Right lobe of liver (tissue), 6 donors: Measurements from ENCODE around the gene CELF2. TPM values are rescaled to one million over a fixed set of nuclear protein-coding genes. Genes with fewer than 3 reads are reported as not detected.

Source experiments
- ATAC-seq, 4 donors: fragments of 200-7000 bp; cut with Tn5 transposase; one replicate each; pipeline ENCODE4 v1.9.1; 2020; ENCODE audit warnings: mild to moderate bottlenecking in 4 of 4, moderate library complexity in 4 of 4
- DNase-seq, 3 donors: peaks; one replicate each; pipeline ENCODE4 v3.0.0-alpha.2; 2020
- H3K27ac ChIP-seq, 3 donors: fragments of 200-600 bp; one replicate each; pipeline ENCODE4 v1.8.0; 2022
- H3K27me3 ChIP-seq, 2 donors: fragments of 200-600 bp; one replicate each; pipeline ENCODE4 v1.8.0; 2022
- H3K36me3 ChIP-seq, 4 donors: fragments of 200-600 bp; sonication (generic) in 1 of 4; one replicate each; pipeline versions ENCODE4 v1.5.1 to v1.8.0; 2017 to 2022; ENCODE audit warnings: control low read depth in 1 of 4
- H3K4me1 ChIP-seq, 4 donors: fragments of 200-600 bp; sonication (generic) in 1 of 4; one replicate each; pipeline versions ENCODE4 v1.5.1 to v1.8.0; 2017 to 2022; ENCODE audit warnings: control low read depth in 1 of 4
- H3K4me3 ChIP-seq, 3 donors: fragments of 200-600 bp; one replicate each; pipeline ENCODE4 v1.8.0; 2022
- H3K9me3 ChIP-seq, 4 donors: fragments of 200-600 bp; sonication (generic) in 1 of 4; one replicate each; pipeline versions ENCODE4 v1.5.1 to v1.8.0; 2017 to 2022; ENCODE audit warnings: control low read depth in 1 of 4
- POLR2A ChIP-seq: fragments of 450-650 bp; IDR thresholded peaks from one replicate; pipeline ENCODE4 v1.6.1; 2017; ENCODE audit warnings: antibody characterized with exemption, mild to moderate bottlenecking
- WGBS: methylation state at CpG from one replicate; pipeline ENCODE4 v1.1.6; 2018; ENCODE audit warnings: low coverage, low lambda C conversion rate; ENCODE audit not compliant: insufficient coverage; ENCODE audit errors: missing lambda C conversion rate; 5-methylcytosine and 5-hydroxymethylcytosine counted together
- intact Hi-C, 2 donors: fragments of 100-400 bp; cut with DNase I; formaldehyde crosslinking; loops; one replicate each; pipeline versions ENCODE4 v1.11.2 to v1.14.1; 2022
- total RNA-seq, 6 experiments: library from RNA; depleted of rRNA in 2 of 6; stranded (reverse); fragments of >200 nt in 2 of 6; fragmentation: NEBNext Ultra II Directional in 3 of 6; extraction: Animal tissue kit (Norgen Biotek cat#: 25700) in 3 of 6; gene quantifications; one replicate each; pipeline versions ENCODE4 v1.1.0 to v1.2.4, GENCODE V29; 2016 to 2023
- TF ChIP-seq, protein P1 (sequence below), 4 donors: fragments of 200-600 bp in 3 of 4; fragments of 450-650 bp in 1 of 4; IDR thresholded peaks; one replicate each; pipeline versions ENCODE4 v1.5.1 to v1.8.0; 2016 to 2022; ENCODE audit warnings: antibody characterized with exemption in 4 of 4, mild to moderate bottlenecking in 2 of 4
- donor health status: DM: no; HTN: yes; CAD: no.
- donor health status: DM: no; HTN: no; CAD: no.
- donor health status: DM: no; HTN: no; CAD: no.
- donor health status: DM: no; HTN: yes; CAD: no.
- donor health status: DM: no; HTN: yes; CAD: no.

The CELF2 gene
- total RNA-seq, 6 experiments from 2014 or later: 2.4 to 6.2 (median 3.7) TPM

DNA sequence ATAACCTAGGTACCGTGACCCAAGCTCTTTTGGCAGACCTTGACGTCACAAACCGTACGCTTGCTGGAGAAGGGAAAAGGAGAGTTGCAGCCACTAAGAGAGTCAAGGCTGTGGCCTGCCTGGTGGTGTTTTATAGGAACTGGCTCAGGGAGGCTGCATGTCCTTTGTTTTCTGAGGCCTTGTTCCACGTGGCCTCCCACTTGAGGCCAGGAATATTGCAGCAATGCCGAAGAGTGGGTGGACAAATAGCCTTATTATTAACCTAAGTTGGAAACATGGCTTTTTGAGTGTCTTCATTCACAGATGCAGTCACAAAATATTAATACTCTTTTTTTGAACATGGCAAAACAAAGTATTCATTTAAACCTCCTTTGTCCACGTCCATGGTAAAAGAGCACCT lies 178.0 kb downstream of the CELF2 start:
- TF ChIP-seq, protein P1, sequence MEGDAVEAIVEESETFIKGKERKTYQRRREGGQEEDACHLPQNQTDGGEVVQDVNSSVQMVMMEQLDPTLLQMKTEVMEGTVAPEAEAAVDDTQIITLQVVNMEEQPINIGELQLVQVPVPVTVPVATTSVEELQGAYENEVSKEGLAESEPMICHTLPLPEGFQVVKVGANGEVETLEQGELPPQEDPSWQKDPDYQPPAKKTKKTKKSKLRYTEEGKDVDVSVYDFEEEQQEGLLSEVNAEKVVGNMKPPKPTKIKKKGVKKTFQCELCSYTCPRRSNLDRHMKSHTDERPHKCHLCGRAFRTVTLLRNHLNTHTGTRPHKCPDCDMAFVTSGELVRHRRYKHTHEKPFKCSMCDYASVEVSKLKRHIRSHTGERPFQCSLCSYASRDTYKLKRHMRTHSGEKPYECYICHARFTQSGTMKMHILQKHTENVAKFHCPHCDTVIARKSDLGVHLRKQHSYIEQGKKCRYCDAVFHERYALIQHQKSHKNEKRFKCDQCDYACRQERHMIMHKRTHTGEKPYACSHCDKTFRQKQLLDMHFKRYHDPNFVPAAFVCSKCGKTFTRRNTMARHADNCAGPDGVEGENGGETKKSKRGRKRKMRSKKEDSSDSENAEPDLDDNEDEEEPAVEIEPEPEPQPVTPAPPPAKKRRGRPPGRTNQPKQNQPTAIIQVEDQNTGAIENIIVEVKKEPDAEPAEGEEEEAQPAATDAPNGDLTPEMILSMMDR (IDR thresholded peaks at IDR 0.05): no peak
- no peak for TF ChIP-seq POLR2A
- Histone ChIP-seq H3K27ac (no peak overlapping the region), H3K9me3 (no peaks in the 10 kb centered on the region), H3K4me1 (no peaks in the 10 kb centered on the region), H3K27me3 (no peaks in the 10 kb centered on the region), H3K4me3 (no peak overlapping the region), H3K36me3 (no peaks in the 10 kb centered on the region)
- intact Hi-C loops: no loop called here
- WGBS: 67% methylated on average over 7 of the region's 7 CpGs
- DNase-seq: no peak
- ATAC-seq: no peak

DNA sequence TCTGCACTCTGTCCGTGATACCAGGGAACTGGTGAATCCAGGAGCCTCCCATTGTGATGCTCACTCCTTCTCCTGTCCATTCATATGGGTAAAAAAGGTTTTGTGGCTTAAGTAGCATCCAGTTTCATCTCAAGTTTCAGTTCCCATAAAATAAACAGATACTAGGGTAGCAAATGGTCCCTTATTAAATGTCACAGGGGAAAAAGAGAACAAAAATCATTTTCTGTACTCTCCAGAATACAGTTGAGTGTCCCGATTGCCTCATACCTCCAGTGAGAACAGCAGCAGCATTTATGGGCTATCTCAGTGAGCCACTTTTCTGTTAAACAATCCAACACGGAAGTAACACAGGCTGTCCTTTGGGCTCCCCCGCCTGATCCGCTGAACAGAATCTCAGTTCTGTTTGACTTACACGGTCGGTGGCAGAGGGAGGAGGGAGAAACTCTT lies 179.6 kb downstream of the CELF2 start:
- DNase-seq (no peak), ATAC-seq (peak; percentile 61 to 82 (median 70))
- no peak for TF ChIP-seq POLR2A
- TF ChIP-seq, protein P1 (IDR thresholded peaks at IDR 0.05): no peak
- H3K4me1 ChIP-seq: no peaks in the 10 kb centered on the region
- no peaks in the 10 kb centered on the region for H3K36me3 ChIP-seq
- no peak overlapping the region for H3K27ac ChIP-seq
- WGBS: 32% methylated on average over 4 of the region's 7 CpGs
- no peaks in the 10 kb centered on the region for H3K9me3 ChIP-seq
- H3K4me3 ChIP-seq: no peak overlapping the region
- H3K27me3 ChIP-seq: no peaks in the 10 kb centered on the region
- intact Hi-C loops: no loop called here

DNA sequence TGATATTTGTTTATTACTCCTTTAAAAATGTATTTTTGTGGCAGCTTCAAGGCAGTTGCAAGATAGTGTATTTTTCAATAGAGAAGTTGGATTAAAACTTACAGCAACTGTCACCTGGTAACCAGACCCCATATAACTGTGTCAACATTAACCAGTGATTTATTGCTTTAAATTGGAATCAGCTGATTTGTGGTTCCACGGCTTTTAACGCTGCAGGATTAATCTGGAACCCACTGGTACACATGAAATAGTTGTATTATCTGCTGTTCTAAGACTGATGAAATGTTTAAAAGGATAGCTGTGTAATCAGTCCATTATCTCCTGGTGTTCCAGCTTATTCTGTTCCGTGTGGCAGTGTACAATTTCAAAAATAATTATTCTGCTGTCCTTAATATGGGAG lies 180.2 kb downstream of the CELF2 start:
- Histone ChIP-seq H3K27me3 (no peaks in the 10 kb centered on the region), H3K4me3 (no peak overlapping the region), H3K9me3 (no peaks in the 10 kb centered on the region), H3K4me1 (no peaks in the 10 kb centered on the region), H3K27ac (no peak overlapping the region), H3K36me3 (no peaks in the 10 kb centered on the region)
- ATAC-seq: no peak
- DNase-seq: no peak
- WGBS: 37% methylated on average over 3 of the region's 3 CpGs
- TF ChIP-seq, protein P1 (IDR thresholded peaks at IDR 0.05): no peak
- no peak for TF ChIP-seq POLR2A
- intact Hi-C loops: no loop called here

DNA sequence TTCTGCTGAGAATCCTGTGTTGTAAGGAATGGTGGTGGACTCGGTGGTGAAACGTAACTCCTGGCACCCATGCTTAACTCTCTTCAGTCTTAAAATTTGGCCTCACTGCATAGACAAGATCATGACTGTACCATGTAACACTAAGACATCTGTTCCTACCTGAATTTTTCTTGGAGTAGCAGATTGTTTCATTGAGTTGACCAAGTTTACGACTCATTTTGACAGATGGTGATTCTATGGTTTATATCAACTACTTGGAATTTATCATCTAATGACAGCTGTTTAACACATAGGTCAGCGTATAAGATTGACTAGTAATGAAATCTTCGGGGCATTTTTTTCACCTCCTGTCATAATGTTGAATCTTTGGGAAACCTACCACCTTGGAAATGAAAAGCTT lies 184.2 kb downstream of the CELF2 start:
- no peak overlapping the region for H3K4me3 ChIP-seq
- no peak for DNase-seq
- intact Hi-C loops: no loop called here
- no peak for ATAC-seq
- TF ChIP-seq, protein P1 (IDR thresholded peaks at IDR 0.05): no peak
- no peak for TF ChIP-seq POLR2A
- H3K27me3 ChIP-seq: no peaks in the 10 kb centered on the region
- no peaks in the 10 kb centered on the region for H3K9me3 ChIP-seq
- 48% methylated on average over 5 of the region's 5 CpGs for whole genome bisulfite sequencing
- H3K27ac ChIP-seq: no peak overlapping the region
- H3K4me1 ChIP-seq: no peaks in the 10 kb centered on the region
- H3K36me3 ChIP-seq: no peaks in the 10 kb centered on the region

DNA sequence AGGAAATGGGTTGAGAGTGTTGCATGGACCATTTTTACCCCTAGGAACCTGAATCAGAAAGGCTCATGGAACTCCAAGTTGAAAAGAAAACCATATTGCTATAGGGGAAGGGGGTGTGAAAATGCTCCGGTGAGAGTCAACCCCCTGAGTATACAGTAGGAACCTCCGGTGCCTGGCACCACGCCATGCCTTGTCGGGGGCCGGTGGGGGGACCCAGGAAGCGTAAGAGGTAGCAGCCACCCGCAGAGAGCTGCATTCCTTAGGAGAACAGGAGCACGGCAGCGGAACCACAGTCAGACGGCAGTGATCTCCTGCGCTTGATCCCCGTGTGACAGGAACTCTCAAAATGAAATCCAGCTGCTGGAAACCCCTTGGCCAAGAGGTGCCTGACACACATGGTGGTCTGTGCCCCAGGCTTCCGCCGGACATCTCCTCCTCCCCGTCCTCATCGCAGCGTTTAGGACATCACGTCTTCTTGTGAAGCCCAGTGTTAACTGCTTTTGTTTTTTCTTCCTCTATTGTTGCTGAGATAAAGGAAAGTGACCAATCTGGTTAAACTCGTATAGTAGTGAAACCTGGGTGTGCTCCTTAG lies 186.8 kb downstream of the CELF2 start:
- intact Hi-C loops: no loop called here
- ATAC-seq (no peak), DNase-seq (no peak)
- Histone ChIP-seq H3K4me3 (no peak overlapping the region), H3K4me1 (no peaks in the 10 kb centered on the region), H3K27me3 (no peaks in the 10 kb centered on the region), H3K27ac (no peak overlapping the region), H3K36me3 (no peaks in the 10 kb centered on the region), H3K9me3 (no peaks in the 10 kb centered on the region)
- TF ChIP-seq, protein P1 (IDR thresholded peaks at IDR 0.05): no peak
- TF ChIP-seq POLR2A: no peak
- WGBS: 36% methylated on average over 12 of the region's 19 CpGs
